ENCODE measurements around the gene ITGBL1.

The ITGBL1 gene

DNA sequence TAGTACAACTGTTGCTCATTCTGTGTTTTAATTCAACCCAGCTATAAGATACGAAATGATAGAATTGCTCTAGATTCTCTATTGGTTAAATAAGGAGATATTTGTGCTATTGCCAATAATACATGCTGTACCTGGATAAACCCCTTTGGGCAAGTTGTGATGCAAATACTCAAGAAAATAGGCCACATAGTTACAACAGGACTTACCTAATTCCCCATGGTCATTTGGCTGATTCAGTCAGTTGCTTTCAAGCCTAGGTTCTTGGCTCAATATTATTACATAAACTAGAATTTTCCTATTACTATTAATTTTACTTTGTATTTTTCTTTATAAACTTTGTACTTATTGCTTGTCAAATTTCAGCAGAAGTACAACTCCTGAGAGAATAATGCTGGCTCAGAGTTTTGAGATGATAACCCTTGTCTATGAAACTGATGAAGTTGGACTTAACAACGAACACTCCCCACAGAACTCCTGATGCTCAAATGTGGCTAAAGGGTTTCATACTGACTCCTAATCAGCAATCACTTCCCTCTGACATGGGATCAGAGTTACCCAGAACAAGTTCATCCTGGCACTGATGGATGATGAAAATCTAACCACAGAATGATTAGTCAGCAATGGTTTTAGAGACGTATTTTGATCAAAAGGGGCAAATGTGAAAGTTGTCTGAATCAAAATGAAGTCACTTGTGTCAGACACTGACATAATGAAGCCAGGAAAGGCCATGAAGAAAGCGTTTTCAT, 221.1 kb downstream of the ITGBL1 start:
- H3K27ac ChIP-seq, result no peak overlapping the region
- TF ChIP-seq, protein P1, sequence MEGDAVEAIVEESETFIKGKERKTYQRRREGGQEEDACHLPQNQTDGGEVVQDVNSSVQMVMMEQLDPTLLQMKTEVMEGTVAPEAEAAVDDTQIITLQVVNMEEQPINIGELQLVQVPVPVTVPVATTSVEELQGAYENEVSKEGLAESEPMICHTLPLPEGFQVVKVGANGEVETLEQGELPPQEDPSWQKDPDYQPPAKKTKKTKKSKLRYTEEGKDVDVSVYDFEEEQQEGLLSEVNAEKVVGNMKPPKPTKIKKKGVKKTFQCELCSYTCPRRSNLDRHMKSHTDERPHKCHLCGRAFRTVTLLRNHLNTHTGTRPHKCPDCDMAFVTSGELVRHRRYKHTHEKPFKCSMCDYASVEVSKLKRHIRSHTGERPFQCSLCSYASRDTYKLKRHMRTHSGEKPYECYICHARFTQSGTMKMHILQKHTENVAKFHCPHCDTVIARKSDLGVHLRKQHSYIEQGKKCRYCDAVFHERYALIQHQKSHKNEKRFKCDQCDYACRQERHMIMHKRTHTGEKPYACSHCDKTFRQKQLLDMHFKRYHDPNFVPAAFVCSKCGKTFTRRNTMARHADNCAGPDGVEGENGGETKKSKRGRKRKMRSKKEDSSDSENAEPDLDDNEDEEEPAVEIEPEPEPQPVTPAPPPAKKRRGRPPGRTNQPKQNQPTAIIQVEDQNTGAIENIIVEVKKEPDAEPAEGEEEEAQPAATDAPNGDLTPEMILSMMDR (conservative IDR thresholded peaks at IDR 0.05), result no peak

DNA sequence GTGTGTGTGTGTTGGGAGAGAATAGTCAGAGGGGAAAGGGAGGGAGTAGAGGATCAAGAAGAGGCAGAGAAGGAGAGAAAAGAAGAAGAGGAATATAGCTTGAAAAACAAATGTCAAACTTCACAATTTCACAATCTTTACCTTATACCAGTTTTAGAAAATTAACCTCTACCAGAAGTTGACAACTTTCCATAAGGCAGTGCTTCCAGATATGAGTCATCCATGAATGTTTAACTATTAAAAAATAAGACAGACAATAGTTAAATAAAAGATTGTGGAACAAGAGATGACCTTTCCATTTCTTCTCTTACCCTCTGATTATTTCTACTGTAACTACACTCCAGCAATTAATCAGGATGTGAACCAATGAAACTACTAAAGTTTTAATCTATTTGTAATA, 229.4 kb downstream of the ITGBL1 start:
- H3K27ac ChIP-seq, result no peak overlapping the region
- TF ChIP-seq, protein P1 (conservative IDR thresholded peaks at IDR 0.05), result no peak

DNA sequence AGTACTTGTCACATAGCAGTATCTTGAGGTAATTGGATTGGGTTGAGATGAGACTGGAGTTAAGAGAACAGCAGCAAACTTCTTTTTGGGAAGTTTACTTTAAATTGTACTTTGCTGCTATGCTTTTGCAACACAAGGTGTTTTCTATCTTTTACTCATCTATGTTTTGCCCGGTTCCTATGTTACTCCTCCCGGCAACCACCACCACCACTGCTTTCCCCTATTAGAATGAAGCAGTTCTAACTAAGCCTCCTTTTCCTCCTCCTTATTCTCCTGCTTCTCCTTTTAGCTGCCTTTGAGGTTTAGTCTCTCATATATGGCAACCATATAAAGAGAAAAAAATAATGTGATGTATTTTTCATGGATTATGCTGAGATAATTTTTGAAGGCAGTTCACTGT, 233.5 kb downstream of the ITGBL1 start:
- TF ChIP-seq, protein P1 (conservative IDR thresholded peaks at IDR 0.05), result no peak
- H3K27ac ChIP-seq, result no peak overlapping the region

DNA sequence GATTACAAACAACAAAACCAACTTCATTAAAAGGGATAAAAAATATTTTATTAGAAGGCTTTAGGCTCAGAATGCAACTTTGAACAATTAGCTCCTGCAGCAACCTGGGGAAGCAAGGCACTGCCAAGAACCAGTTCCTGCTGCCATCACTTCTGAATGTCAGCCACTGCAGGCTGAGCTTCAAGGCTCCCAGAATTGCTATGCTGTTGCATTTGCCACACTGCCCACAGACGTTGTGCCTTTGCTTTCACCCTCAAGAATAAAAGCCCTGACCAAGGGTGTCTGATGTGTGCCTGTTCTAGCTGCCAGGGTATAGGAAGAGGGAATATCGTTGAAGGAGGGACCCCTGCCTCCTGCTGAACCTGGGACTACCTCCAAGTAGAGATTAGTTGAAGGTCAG, 238.4 kb downstream of the ITGBL1 start:
- TF ChIP-seq, protein P1 (conservative IDR thresholded peaks at IDR 0.05), result no peak
- no peak overlapping the region for H3K27ac ChIP-seq

DNA sequence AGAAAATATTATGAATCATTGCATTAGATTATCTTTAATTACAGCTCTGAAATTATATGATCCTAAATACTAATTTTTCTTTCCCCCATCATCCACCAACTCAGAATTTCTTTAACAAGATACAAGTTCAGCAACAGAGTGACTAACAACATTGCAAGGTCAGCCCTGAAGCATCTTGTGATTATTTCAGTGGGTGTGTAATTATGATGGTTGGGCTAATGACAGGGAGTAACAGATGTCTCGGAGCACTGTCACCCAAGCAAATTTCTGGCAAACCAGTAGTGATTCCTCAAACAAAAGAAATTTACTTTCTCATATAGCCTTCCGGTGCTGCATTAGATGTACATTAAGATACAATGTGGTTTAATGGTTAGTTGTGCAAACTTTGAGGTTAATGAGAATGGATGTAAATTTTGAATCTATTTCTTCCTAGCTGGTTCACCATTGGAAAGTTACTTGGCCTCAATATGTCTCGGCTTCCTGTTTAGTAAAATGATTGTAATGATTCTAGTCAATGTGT, 238.9 kb downstream of the ITGBL1 start:
- TF ChIP-seq, protein P1 (conservative IDR thresholded peaks at IDR 0.05), result no peak
- H3K27ac ChIP-seq, result no peak overlapping the region

DNA sequence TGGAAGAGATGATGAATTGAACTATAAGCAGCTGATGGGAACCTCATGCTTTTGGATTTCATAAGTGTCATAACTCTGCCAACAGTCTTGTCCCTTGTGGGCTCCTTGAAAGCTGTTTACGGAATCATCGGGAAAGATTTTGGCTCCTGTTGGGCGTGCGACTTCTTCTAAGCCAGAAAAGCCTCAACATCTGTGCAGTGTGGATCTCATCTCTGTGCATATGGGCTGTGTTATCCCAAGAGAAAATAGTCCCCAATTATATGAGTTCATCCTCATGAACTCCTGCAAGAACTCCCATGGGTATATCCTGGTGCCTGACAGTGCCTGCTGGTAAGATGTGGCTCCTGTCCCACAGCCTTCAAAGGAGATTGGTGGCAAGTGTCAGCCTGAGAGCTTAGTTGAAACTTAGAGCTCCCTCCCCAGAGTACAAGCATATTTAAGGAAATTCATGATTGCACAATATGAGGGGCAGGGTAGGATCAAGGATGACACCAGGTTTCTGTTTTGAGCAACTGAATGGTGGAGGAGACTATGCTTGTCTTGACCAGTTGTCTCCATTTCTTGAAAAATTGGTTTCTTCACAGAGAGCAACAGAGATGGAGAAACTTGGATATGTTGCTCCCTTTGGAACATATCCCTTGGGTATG, 243.5 kb downstream of the ITGBL1 start:
- TF ChIP-seq, protein P1 (conservative IDR thresholded peaks at IDR 0.05), result no peak
- H3K27ac ChIP-seq, result no peak overlapping the region

DNA sequence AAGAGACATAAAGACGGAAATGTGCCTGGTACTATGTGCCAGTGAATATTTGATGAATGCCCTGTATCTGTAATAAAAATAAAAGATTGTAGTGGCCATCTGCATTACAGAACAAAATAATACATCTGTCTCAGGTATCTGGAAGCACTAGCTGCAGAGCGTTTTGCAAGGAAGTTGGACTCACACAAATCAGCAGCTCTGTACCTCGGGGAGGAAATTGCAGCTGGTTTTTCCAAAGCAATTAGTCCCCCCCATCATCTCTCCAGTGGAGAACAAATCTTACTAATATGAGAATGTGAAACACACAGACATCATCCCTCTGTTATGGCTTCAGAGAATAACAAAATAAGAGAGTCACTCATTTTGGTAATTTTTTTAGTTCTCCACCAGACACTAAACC, 245.3 kb downstream of the ITGBL1 start:
- TF ChIP-seq, protein P1 (conservative IDR thresholded peaks at IDR 0.05), result no peak
- H3K27ac ChIP-seq, result no peak overlapping the region
